ENCODE measurements around the gene HARS1. TPM values are rescaled to one million over a fixed set of nuclear protein-coding genes. Genes with fewer than 3 reads are reported as not detected.
"Not testable (repeated sequence)": the region's sequence is repeated elsewhere in the genome, so short reads cannot be mapped to it uniquely, and the experiment has no call there.

Gene HARS1, protein sequence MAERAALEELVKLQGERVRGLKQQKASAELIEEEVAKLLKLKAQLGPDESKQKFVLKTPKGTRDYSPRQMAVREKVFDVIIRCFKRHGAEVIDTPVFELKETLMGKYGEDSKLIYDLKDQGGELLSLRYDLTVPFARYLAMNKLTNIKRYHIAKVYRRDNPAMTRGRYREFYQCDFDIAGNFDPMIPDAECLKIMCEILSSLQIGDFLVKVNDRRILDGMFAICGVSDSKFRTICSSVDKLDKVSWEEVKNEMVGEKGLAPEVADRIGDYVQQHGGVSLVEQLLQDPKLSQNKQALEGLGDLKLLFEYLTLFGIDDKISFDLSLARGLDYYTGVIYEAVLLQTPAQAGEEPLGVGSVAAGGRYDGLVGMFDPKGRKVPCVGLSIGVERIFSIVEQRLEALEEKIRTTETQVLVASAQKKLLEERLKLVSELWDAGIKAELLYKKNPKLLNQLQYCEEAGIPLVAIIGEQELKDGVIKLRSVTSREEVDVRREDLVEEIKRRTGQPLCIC
- 10 to 100 TPM; 63.2 to 86.8 (median 73.3) TPM for polyA plus RNA-seq (ENCODE audit: insufficient read length in 4 of 4)

DNA sequence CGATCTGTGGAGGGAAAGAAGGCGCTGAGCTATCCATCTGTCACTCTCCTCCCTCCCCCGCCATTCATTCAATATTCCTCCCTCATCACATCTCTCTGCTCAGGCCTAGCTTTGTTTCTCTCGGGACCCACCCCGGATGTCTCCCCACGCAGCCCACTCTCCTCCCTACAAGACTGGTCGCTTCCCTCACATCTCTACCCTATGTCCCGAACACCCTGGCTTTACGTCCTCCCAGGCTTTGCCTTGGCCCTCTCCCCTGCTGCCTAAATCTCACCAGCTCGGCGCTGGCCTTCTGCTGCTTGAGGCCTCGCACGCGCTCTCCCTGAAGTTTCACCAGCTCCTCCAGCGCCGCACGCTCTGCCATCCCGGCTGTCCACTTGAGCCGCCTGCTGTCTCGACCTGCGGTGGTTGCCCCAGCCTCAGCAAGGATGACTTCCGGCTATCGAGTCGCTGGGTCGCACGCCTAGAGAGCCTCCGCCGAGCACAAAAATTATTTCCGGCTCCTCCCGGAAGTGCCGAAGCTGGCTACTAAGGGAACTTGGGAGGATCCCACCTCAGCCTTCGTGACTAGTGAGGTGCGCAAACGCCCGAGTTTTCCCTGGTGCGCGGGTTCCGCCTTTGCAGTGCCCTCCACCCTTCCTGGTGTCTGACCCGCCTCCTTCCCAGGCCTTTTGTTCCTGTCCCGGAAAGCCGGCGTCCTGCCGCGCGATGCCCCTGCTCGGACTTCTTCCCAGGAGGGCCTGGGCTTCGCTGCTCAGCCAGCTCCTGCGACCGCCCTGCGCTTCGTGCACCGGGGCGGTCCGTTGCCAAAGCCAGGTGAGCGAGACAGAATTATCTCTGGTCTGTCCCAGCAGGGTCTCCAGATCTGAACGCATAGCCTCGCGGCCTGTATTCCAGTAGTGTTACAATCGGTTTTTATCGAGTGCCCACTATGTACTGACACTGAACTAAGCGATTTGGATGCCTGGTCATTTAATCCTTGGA, at the start of gene HARS1, which contains the start of gene HARS2:
Gene HARS1 (minus strand): TSS at position 430 of the 984 bp plus-strand sequence. CDS start 66 bp downstream, at position 364.
Gene HARS2 (plus strand): TSS at position 515 of the 984 bp plus-strand sequence. CDS start 194 bp downstream, at position 709.
- DNase-seq (ENCODE audit: low read depth in 4 of 4, low spot score in 2 of 4), result peak; percentile 62 to 87 (median 76)

DNA sequence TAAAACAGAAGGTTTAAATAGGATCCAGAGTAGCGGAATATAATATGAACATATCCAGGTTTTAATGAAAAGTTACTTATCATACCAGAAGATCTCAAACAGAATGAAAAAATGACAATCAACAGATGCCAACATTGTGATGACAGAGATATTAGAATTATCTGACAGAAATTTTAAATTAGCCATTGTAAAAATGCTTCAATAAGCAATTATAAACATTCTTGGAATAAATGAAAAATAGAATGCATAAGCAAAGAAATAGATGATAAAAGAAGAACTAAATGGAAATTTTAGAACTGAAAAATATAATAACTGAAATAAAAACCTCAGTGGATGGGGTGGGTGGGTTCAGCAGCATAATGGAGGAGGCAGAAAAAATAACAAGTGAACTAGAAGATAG, 46.3 kb upstream of the HARS1 start:
- no peak for DNase-seq (ENCODE audit: low read depth in 4 of 4, low spot score in 2 of 4)

DNA sequence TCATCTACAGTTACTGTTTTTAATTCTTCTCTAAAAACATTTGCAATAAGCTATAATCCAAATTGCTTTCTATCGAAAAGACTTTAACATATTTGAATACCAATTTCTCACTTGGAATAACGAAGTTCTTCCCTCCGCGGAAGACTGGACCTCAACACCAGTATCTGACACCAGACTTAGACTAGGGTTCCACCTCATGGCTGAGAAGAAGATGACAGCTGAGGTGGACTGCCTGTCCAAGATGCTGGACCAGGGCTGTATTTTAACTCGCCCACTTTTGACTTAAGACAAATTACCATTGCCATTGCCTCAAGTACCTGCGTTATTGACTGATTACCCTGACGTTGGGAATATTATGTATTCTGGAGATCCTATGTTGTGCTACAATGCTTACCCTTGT, 43.2 kb upstream of the HARS1 start:
- no peak for DNase-seq (ENCODE audit: low read depth in 4 of 4, low spot score in 2 of 4)

DNA sequence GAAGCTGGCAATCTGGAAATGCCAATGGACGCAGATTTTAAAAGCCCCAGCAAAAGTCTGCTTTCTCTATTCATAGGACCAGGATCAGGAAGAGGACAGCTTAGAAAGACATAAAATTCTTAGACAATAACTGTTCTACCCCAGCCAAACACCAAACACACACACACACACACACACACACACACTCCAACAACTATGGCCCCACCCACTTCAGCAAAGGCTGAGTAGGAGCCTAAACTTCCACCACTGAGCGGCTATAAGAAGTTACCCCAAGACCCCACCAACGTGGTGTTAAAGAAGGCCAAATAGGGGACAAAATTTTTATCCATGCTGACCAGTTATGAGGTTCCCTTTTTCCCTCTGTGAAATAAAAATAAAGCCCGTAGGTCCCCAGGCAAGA, 41.9 kb upstream of the HARS1 start:
- no peak for DNase-seq (ENCODE audit: low read depth in 4 of 4, low spot score in 2 of 4)

DNA sequence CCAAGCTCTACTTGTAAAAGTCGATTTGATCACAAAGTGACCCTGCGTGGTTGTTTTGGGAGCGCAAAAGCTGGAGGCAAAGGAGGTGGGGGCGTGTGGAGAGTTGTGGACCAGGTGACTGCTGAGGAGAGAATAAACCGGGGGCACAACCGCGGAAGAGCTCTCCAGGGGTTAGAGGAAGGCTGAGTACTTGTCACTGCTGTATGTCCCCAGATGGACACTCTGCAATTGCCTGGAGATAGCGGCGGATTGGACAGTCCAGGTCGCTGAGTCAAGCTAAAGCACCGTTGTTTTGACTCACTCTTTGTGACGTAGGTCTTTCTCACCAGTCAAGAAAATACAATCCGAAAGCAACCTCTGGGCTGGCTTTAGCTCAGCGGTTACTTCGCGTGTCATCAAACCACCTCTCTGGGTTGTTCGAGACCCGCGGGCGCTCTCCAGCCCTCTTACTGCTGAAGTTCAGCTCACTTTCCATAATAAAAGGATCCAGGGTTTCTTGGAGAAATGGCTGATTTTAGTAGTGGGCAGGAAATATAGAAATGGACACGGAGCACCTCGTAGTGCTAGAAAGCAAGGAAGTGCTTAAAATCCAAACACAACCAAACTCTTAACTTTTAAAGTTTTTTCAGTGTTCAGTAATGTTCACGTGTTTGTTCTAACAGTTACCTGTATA, 34.8 kb upstream of the HARS1 start:
- peak in 3 of 4 donors; percentile 13 to 31 (median 18) for DNase-seq (ENCODE audit: low read depth in 4 of 4, low spot score in 2 of 4)

DNA sequence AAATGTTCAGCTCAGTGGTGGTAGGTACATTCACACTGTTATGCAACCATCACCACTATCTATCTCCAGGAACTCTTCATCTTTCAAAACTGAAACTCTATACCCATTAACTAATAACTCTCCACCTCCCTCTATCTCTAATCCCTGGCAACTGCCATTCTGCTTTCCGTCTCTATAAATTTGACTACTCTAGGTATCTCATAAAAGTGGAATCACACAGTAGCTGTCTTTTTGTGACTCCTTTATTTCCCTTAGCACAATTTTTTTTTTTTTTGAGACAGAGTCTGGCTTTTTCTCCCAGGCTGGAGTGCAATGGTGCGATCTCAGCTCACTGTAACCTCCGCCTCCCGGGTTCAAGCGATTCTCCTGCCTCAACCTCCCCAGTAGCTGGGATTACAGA, 30.2 kb upstream of the HARS1 start:
- not testable (repeated sequence) for DNase-seq (ENCODE audit: low read depth in 4 of 4, low spot score in 2 of 4)

DNA sequence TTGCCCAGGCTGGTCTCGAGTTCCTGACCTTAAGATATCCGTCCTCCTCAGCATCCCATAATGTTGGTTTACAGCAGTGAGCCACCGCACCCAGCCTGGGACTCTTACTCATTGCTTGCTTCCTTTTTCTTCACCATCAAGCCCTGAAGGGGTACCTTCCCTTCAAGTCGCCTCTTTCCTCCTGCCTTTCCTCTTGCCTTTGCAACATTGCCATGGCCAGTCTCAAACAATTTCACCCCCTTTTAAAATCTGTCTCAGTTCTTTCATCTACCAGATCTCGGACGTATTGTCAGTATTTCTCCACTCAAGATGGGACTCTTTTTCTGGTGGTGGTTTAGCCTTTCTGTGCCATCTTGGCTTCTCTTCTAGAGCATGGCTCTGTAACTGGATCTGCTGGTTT, 29.6 kb upstream of the HARS1 start:
- not testable (repeated sequence) for DNase-seq (ENCODE audit: low read depth in 4 of 4, low spot score in 2 of 4)

DNA sequence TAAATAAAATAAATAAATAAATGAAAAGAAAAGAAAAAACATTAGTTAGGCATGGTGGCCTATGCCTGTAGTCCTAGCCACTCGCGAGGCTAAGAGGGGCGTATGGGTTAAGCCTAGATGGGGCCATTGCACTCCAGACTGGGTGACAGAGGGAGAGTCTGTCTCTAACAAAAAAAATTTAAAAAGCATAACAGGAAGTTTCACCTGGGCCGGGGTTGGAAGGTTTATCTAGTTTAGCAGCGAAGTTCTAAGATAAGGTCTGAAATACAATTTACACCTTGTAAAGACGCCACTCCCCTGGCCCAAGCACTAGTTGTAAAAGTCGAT, 27.1 kb upstream of the HARS1 start:
- DNase-seq (ENCODE audit: low read depth in 4 of 4, low spot score in 2 of 4), result no peak

DNA sequence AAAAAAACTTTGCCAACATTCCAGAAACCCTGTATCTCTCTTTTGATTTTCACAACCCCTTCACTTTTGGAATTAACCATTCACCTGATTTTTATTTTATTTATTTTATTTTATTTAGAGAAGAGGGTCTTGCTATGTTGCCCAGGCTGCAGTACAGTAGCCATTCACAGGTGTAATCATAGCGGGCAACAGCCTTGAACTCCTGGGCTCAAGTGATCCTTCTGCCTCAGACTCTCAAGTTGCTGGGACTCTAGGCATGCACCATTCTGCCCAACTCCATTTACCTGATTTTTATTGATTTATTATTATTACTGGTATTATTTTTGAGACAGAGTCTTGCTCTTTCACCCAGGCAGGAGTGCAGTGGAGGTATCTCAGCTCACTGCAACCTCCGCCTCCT, 25.1 kb upstream of the HARS1 start:
- not testable (repeated sequence) for DNase-seq (ENCODE audit: low read depth in 4 of 4, low spot score in 2 of 4)

DNA sequence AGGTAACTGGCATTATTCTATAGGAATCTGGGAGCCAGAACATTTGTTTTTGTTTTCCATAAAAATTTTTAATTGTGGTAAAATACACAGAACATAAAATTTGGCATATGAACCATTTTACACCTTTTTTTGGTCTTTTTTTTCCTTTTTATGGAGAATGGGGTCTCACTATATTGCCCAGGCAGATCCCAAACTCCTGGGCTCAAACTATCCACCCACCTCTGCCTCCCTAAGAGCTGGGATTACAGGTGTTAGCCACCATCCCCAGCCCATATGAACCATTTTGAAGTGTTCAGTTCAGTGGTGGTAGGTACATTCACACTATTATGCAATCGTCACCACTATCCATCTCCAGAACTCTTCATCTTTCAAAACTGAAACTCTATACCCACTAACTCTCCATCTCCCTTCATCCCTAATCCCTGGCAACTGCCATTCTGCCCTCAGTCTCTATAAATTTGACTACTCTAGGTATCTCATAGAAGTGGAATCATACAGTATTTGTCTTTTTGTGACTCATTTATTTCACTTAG, 22.5 kb upstream of the HARS1 start:
- DNase-seq (ENCODE audit: low read depth in 4 of 4, low spot score in 2 of 4), result no peak

DNA sequence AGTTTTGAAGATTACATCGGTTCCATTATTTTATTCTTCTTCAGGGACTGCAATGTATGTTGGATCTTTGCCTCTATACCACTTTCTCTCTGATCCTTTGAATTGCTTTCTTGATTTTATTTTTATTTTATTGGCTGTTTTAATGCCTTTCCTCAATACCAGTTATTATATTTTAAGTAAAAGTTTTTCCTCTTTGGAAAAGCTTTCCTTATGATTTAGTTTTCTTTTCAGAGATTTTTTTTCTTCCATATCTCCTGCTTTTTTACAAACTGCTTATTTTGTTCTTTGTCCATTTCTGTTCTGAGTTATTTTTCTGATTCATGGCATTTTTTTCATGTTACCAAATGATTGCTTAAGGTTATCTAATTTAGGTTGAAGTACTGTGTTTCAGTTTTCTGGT, 20.6 kb upstream of the HARS1 start:
- no peak for DNase-seq (ENCODE audit: low read depth in 4 of 4, low spot score in 2 of 4)

DNA sequence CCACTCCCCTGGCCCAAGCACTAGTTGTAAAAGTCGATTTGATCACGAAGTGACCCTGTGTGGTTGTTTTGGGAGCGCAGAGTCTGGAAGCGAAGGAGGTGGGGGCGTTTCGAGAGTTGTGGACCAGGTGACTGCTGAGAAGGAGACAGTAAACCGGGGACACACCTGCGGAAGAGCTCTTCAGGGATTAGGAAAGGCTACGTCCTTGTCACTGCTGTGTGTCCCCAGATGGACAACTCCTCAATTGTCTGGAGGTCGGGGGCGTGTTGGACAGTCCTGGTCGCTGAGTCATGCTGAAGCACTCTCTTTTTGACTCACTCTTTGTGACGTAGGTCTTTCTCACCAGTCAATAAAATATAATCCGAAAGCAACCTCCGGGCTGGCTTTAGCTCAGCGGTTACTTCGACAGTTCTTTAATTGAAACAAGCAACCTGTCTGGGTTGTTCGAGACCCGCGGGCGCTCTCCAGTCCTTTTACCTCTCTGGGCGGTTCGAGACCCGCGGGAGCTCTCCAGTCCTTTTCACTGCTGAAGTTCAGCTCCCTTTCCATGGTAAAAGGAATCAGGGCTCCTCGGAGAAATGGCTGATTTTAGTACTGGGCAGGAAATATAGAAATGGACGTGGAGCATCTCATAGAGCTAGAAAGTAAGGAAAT, 19.9 kb upstream of the HARS1 start:
- DNase-seq (ENCODE audit: low read depth in 4 of 4, low spot score in 2 of 4), result peak in 3 of 4 donors; percentile 64 to 80 (median 65)

DNA sequence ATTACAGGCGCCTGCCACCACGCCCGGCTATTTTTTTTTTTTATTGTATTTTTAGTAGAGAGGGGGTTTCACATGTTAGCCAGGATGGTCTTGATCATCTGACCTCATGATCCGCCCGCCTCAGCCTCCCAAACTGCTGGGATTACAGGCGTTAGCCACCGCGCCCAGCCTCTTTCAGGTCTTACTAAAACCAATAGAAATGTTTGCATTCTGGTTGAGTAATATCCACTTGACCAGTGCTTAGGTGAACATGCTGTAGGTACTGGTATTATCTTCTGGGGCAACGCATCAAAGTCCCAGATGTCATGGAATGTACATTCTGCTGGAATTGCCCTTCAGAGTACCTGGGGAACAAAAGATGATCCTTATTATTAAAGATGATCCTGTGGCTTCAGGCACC, 17.6 kb upstream of the HARS1 start:
- DNase-seq (ENCODE audit: low read depth in 4 of 4, low spot score in 2 of 4), result not testable (repeated sequence)

DNA sequence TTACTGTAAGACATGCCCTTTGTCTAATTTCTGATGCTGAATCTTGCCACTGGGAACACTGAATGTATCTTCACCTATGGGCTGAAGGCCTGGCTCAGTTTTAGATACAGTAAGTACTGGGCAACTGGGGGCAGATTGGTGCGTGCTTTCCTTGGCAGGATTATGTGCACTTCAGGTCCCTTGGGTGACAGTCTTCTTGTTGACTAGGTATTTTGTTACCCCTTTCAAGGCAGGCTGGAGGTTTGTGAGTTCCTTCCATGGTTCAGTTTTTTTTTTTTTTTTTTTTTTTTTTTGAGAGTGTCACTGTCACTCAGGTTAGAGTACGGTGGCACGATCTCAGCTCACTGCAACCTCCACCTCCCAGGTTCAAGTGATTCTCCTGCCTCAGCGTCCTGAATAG, 16.6 kb upstream of the HARS1 start:
- DNase-seq (ENCODE audit: low read depth in 4 of 4, low spot score in 2 of 4), result no peak

DNA sequence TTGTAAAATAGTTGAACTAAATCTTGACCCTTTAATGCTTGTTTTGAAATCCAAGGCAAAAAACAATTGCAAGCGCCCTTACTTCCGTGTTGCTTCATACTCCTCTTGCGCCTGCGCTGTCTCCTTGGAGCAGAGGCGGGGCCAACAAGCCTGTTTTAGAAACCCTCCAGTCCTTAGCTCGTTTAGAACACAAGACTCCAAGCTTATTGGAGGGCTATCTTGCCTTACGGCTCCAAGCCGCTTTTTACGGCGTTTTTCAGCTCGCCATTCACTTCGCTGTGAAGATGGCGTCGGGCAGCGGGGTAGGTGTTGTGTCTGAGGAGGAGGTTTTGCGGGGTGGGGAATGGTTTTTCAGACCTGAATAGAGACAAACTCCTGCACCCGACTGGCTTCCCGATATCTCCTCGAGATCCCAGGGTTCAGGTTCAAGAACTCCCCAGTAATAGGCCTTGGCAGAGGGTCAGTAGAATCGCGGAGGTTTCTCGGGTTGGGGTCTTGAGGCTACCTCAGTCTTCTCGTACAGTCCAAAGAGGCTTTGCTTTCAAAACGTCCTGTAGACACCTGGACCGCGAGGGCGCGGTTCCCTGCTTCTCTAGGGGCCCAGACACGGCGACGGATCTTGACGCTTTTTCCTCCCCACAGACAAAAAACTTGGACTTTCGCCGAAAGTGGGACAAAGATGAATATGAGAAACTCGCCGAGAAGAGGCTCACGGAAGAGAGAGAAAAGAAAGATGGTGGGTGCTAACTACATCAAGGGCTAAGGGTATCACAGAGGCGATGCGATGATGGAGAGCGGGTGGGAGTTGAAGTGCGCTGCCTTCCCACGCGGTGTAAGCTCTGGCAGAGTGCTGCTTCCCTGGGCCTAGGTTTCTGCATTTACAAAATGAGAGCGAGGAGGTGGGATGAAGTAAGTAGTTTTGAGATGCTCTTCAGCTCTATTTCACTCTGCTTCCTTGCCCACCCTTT, 9.3 kb upstream of the HARS1 start, which contains the start of gene ZMAT2:
Gene ZMAT2 (plus strand): TSS at position 271 of the 968 bp plus-strand sequence. CDS start 14 bp downstream, at position 285.
- peak; percentile 83 to 96 (median 89) for DNase-seq (ENCODE audit: low read depth in 4 of 4, low spot score in 2 of 4)

DNA sequence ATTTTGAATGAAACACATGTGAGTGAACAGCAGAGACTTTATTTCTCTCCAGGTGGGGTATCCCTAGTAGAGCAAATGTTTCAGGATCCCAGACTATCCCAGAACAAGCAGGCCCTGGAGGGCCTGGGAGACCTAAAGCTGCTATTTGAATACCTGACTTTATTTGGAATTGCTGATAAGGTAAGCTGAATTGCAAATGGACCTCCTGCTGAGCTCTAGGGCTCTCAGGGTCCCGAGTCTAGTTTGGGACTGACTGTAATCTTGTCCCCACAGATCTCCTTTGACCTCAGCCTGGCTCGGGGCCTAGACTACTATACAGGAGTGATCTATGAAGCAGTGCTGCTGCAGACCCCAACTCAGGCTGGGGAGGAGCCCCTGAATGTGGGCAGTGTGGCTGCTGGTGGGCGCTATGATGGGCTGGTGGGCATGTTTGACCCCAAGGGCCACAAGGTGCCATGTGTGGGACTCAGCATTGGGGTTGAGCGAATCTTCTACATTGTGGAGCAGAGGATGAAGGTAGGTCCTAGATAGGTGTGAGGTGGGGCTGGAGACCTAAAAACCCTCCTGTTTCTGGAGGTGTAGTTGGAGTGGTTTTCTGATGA, 5.8 kb upstream of the HARS1 start:
- no peak for DNase-seq (ENCODE audit: low read depth in 4 of 4, low spot score in 2 of 4)

DNA sequence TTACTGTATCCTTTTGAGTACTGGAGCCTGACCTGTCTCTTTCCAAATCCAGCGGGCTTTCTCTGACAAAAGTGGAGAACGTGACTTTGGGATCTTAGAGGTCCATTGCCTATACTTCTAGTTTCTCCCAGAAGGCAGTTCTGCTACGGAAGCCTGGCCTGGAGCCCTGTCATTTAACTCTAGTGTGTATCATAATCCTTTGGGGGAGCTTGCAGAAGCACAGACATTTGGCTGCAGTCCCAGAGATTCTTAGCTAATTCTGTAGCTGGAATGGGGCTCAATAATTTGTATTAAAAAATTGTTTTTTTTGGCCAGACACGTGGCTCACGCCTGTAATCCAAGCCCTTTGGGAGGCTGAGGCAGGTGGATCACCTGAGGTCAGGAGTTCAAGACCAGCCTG, 3.1 kb upstream of the HARS1 start:
- no peak for DNase-seq (ENCODE audit: low read depth in 4 of 4, low spot score in 2 of 4)

DNA sequence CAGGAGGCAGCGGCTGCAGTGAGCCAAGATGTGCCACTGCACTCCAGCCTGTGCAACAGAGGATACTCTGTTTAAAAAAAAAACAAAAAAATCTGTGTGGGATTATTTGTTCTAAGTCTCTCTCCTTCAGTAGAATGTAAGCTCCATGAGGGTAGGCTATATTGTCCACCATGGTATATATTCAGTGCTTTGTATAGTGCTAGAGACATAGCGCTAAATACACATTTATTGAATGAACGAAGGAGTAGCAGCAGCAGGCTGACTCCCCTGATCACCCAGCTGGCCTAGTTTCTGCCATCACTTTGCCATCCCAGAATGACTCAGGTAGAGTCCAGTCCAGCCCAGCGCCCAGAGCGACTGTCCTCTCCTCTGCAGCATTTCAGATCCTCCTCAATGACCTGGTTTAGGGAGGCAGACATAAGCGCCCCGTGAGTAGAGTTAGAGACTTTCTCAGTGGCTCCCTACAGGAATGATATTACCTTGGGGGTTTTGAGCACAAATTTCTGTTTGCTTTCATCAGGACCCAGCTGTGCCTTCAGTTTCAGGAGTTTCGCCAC, 716 bp downstream of the HARS1 start:
- DNase-seq (ENCODE audit: low read depth in 4 of 4, low spot score in 2 of 4), result no peak

All from left renal cortex interstitium (tissue), 4 donors.